ENCODE measurements around the gene GMDS.

The GMDS gene

DNA sequence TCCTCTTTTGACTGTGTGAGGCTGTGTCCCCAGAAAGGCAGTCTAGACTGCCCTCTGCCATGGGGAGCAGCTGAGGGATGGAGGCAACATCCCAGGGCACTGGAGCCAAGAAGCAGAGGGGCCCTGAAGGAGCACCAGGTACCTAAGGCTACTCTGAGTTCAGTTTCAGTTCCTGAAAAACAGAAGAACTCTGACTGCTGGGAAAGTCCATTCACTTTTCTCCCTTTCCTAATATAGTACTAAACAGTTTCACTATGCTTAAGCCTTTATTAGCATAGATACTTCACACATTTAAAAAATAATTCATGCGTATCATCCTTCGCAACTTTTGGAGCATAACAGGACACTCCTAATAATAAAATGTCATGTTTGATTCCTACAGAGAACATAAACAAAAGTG, 505.7 kb downstream of the GMDS start:
- no peak for DNase-seq (ENCODE audit: low read depth in 2 of 2)

DNA sequence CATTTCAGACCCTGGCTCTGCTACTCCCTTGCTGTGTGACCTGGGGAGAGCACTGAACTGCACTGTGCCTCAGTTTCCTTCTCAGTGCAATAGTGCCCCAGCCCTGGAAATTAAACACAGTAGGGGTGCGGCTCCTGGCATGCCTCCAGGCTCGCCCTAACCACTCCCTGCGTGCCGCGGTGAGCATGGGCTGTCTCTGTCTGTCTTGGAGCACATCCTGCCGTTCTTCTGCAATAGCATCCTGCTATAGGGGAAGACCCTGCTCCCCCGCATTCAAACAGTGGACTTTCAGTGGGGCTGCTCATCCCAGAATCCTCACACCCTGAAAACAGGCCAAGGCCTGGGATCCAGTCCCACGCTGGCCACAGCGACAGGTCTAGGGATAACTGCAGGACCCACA, 506.2 kb downstream of the GMDS start:
- no peak for DNase-seq (ENCODE audit: low read depth in 2 of 2)

DNA sequence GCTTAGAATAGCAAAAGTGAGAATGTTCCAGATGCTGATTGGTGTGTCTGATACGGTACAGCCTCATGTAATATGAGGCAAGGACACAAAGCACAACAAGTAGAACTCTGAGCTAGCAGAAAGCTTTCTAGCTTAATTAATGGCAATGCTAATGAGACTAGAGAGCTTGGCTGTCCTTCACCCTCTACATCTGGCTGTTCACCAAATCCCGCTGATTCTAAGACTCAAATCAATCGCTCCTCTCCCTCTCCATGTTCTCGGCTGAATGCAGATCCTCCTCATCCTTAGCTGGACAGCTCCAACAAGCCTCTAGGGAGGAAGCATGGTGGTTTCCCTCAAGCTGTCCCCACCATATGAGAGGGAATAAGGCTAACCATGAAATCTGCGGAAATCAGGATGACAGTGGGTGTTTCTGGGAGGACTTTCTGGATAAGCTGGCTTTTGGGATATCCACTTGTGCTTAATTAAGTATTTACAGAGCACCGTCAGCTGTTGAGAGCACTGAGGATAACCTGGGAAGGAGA, 506.8 kb downstream of the GMDS start:
- no peak for DNase-seq (ENCODE audit: low read depth in 2 of 2)

DNA sequence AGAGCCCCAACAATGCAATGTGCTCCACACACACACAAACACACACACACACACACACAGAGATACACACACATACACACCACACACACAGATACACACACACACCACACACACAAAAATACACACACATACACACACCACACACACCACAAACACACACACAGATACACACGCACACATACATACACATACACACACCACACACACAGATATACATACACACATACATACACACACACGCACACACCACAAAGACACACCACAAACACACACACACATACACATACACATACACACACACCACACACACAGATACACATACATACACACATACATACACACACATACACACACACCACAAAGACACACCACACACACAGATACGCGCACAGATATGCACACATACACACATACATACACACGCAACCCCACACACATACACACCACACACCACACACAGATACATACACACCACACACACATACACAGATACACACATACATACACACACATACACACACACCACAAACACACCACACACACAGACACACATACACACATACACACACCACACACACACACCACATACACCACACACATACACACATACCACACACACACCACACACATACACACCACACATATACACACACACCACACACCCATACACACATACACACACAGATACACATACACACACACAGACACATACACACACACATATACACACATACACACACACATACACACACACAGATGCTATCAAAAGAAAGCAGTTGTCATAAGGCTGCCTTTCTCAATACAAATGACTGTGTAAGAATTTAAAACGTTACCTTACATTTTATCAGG, 507.7 kb downstream of the GMDS start:
- no peak for DNase-seq (ENCODE audit: low read depth in 2 of 2)

DNA sequence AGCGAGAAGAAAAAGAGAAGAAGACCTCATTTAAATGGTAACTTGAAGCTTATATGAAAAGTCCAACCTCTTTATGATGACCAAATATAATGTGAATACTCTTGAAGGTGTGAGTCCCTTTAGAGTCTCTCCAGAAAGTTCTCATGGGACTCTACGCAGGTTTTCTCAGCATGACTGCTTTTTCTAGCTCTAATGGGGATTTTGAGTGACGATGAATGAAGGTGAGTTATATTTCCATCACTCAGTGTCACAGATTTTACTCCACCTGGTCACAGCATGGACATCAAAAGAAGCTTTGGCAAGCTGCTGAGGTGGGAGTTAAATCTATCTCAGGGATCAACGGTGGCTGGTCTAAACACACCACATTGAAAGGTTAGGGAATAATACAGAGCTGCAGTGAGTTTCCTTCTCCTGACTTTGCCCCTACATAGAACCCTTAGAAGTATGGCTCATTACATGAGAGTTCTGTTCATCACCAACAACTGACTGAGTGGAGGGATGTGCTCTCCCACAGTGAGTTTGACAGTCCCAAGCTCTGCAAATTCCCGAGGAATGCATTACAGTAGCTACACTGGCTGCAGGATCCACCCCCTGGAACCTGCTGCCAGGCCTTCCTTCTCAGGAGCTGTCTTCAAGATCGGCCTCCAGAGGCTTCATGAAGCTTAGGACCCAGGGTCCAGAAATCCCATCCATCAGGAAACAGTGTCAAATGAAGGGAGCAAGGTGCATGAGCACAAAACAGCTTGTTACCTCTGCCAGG, 508.9 kb downstream of the GMDS start:
- DNase-seq (ENCODE audit: low read depth in 2 of 2), result no peak

DNA sequence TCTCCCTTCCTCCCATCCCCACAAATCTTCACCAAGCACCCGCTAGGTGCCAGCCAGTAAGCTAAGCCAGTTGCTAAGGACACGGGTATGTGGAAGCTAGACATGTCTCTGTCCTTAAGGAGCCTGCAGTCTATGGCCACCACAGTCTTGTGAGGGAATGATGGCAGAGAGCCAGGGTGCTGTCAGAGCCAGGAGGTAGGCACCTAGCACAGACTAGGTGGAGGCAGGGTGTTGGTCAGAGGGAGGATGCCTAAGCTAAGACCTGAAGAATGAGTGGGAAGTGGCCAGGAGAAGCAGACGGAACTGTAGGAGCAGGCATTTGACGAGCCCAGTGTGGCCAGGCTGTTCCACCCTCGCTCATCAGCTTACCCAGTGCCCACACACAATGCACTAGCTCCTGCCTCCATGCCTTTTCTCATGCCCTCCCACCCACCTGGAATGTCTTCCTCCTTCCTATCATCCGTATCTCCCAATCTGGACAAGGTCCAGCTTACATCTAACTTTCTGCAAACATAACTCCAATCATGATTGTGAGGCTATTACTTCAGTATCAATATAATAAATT, 510.1 kb downstream of the GMDS start:
- DNase-seq (ENCODE audit: low read depth in 2 of 2), result no peak

DNA sequence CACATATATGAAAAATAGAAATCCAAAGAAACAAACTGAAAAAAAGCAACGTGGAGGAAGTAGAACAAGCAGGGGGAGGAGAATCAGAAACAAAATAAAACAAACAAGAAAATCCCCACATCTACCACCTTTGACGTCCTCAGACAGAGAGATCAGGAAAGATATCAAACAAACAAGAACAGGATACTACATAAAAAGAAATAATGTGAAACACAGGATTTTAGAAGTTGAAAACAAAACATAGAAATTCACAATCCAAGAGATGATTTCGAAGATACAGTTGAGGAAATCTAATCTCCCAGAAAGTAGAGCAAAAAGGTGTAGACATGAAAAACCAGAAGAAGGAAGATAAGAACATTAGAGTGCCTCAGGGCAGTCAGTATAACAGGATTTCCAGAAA, 514.5 kb downstream of the GMDS start:
- DNase-seq (ENCODE audit: low read depth in 2 of 2), result no peak

GRCh38 chr6:1729750-1730140, 515.7 kb downstream of the GMDS start:
- DNase-seq (ENCODE audit: low read depth in 2 of 2), result no peak

DNA sequence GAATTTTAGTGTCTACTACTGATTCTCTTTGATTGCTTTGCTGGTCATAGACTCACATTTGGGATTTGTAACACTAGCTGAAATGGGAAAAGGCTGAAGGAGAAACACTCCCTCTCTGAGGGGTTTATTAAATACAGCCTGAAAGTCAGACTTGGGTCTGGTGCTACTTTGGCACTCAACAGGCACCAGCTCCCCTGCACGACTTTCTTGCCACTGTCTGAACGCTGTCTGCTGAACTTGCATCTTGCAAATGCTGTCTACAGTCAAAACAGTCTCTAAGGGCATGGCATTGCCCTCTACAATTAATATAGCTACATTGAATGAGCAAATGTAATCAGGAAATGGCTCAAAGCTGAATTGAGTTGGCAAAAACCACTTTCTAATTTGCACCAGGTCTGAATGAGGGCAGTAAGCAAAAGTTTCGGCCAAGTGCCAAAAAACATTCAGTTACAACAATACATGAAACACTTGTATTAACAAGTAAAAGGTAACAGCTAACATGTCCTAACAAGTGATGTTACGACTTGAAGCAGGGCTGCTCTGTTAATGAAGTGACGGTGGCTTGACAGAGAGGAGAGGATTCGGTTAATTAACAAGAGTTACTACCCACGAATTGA, 516.2 kb downstream of the GMDS start:
- DNase-seq (ENCODE audit: low read depth in 2 of 2), result no peak

- DNase-seq (ENCODE audit: low read depth in 2 of 2), result no peak
These were observed 519.0 kb downstream of the GMDS start for GRCh38 chr6:1726341-1726768.

- no peak for DNase-seq (ENCODE audit: low read depth in 2 of 2)
These were observed 520.8 kb downstream of the GMDS start for GRCh38 chr6:1724616-1725015.

DNA sequence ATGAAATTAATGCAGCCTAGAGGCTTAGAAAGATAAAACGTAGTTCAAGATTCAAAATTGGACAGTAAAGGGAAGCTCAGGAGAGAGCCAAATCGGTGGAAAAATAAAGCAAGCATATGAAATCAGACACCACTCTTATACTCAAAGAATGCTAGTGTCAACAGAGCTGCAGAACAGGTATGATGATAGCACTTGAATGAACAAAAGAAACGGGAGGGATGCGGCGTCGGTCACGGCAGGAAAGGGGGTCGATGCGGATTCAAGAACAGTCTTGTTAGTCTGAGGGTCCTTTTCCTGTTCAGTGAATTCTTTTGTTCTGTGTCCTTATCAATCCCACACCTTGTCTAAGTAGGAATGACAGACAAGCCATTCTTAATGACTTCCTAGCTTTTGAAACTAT, 521.3 kb downstream of the GMDS start:
- DNase-seq (ENCODE audit: low read depth in 2 of 2), result no peak

DNA sequence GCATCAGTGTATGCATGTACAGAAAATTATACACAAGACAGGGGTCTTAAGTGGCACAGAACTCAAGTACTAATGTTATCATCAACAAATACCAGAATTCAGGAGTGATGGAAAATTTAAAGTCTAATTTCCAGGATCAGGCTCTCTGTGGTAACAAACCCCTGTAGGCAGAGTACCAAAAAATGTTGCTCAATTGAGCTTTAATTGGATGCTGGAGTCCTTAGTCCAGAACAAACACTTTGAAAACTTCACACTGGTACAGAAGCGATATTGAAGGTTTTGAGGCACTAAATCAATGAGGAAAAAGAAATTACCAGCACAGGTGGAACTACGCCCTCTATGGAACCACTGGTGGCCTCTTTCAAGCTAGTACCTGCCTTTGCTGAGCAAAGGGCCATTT, 522.6 kb downstream of the GMDS start:
- no peak for DNase-seq (ENCODE audit: low read depth in 2 of 2)

- no peak for DNase-seq (ENCODE audit: low read depth in 2 of 2)
These were observed 524.6 kb downstream of the GMDS start for GRCh38 chr6:1720620-1721322.

DNA sequence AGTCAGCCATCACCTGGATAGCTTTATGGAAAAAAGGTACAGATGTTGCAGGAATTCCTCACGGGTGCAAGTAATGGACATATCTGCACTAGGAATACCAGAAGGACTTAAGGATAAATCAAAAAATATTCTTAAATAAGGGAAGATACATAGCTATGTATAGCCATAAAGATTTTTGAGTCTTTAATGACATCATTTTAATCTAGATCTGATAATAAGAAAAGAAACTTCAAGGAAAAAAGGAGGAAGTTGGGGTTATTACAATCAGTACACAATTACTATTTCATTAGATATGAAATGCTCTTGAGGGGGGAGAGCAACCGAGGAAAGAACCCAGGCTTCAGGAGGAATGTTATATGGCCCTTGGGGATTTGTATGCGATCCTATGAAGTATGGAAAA, 525.5 kb downstream of the GMDS start:
- no peak for DNase-seq (ENCODE audit: low read depth in 2 of 2)

GRCh38 chr6:1716868-1717267, 528.5 kb downstream of the GMDS start:
- DNase-seq (ENCODE audit: low read depth in 2 of 2), result no peak

DNA sequence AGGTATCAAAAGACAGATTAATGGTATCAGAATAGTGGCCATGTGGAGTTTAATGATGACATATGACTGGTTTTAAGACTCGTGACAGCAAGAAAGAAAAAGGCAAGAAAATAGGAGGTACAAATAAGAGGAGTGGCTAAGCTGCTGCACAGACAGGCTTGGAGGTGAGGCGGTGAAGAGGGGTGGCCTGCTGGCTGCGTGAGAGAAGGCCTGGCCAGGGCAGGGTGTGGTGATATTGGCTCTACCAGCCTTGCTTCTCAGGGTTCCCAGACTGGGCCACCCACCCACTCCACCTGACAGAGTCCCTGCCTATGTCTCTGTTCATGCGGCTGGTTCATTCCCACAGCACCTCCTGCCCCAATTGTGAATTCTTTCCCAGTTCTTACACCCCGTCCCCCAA, 529.0 kb downstream of the GMDS start:
- no peak for DNase-seq (ENCODE audit: low read depth in 2 of 2)

DNA sequence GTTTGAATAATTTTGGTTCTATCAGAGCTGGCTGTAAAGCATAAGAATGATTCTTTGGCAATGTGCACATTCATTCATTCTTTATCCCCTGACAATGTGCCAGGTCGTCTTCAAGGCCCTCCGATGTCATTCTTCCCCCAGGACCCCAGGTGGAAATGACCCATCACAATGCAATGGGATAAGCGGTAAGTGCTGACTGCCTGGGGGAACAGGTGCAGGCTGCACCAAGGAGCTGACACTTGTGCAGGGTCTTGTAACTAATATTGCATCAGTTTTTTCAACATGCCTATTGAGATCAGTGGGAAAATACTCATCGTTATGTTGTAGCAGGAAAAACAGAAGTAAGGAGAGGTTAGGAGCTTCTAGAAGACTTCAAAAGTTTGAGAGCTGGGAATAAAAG, 530.1 kb downstream of the GMDS start:
- DNase-seq (ENCODE audit: low read depth in 2 of 2), result no peak

GRCh38 chr6:1714654-1715053, 530.8 kb downstream of the GMDS start:
- no peak for DNase-seq (ENCODE audit: low read depth in 2 of 2)

- DNase-seq (ENCODE audit: low read depth in 2 of 2), result no peak
These were observed 532.3 kb downstream of the GMDS start for GRCh38 chr6:1713016-1713600.

DNA sequence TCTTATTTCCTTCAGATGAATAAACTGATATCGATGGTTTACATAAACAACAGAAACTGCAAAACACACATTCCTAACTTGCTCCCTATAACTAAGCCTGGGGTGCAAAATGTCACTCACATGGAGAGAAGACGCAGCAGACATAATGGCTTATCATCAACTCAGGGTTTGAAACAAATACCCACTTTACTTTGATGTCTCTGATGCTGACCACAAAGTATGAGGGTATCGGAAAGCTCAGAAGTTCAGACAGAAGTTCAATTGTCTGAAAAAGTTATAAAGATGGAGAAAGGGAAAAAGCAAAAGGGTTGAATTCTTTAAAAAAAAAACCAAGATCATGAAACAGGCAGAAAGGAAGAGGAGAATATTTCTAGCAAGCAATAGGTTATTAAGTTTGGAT, 533.0 kb downstream of the GMDS start:
- DNase-seq (ENCODE audit: low read depth in 2 of 2), result no peak
